ENCODE data around the gene CD248.

GRCh38 chr11:66293777-66294625 lies 22.8 kb downstream of the CD248 start:
- no peak for TF ChIP-seq GABPA (IDR thresholded peaks at IDR 0.05; ENCODE audit: low read depth)
- TF ChIP-seq CTCF (IDR thresholded peaks at IDR 0.05; ENCODE audit: insufficient read depth, low read length) = no peak
- no peak for TF ChIP-seq POLR2AphosphoS5 (IDR thresholded peaks at IDR 0.05; ENCODE audit: low read depth)

All from HL-60 (cell line).